Stimulated activated CD4-positive, alpha-beta T cell treated with anti-CD3 and anti-CD28 coated beads, Interleukin-4, amount 100 ng/mL, for 24 hours (primary cell): ENCODE data around the gene ZNHIT1.
"Not testable (repeated sequence)": the region's sequence is repeated elsewhere in the genome, so short reads cannot be mapped to it uniquely, and the experiment has no call there.

Experiments
- DNase-seq: peaks from one replicate; pipeline ENCODE4 v3.0.0-alpha.2; 2020

The ZNHIT1 gene

DNA sequence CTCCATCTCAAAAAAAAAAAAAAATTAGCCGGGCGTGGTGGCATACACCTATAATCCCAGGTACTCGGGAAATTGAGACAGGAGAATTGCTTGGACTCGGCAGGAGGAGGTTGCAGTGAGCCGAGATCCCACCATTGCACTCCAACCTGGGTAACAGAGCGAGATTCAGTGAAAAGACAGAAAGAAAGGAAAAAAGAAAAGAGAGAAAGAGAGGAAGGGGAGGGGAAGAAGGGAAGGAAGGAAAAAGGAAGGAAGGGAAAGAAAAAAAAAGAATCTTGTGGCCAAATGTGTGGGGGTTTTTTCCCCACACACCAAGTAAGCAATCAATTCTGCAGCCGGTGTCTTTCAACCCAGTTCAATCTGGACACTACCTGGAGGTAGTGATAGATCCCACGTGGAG, 28.9 kb upstream of the ZNHIT1 start:
- DNase-seq = no peak

DNA sequence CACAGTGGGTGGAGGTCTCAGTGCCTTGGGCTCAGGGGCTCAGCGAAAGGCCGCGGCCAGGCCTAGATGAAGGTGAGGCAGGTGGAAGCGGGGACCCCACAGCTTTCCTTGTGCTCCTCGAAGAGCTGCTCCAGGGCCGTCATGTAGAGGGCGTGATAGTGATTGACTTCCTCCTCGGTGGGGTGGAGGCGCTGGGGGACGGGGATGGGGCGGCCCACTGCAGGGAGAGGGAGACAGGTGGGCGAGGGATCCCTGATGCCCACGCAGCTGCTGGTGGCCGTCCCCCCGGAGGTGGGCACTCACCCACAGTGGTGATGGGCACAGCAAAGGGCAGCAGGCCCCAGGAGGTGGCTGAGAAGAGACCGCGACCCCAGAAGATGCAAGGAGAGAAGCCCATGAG, 22.1 kb upstream of the ZNHIT1 start:
- no peak for DNase-seq

DNA sequence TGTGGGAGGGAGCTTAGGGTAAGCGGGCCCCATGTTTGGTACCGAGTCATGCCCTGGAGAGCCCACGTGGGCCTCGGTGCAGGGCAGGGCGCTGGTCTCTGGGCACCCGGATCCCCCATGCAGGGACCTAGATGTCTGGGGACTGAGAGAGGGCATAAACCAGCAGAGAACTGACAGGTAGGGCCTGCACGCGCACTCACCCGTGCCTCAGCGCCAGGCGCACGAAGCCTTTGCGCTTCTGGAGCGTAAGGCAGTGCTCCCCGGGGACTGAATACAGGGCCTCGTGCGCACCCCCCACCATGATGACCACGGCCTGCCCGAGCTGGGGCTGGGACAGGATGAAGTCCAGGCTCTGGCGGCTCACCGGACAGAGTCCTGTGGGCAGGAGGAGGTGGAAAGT, 20.0 kb upstream of the ZNHIT1 start:
- no peak for DNase-seq

DNA sequence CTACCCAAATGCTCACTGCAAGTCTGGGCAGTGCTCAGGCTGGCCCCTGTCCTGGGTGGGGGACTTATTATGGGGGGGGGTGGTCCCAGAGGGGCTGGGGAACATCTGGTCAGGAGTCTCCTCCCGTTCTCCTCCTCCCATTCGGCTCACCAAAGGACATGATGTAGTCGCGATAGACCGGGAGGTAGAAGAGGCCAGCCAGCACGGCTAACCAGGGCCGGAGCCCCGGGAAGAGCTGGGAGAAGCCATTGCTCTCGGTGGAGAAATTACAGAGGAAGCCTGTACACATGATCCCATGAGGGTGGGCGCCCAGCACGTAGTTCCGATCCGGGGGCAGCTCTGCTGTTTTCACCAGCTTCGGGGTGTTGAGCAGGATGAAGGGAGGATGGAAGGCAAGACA, 19.5 kb upstream of the ZNHIT1 start:
- DNase-seq = no peak

DNA sequence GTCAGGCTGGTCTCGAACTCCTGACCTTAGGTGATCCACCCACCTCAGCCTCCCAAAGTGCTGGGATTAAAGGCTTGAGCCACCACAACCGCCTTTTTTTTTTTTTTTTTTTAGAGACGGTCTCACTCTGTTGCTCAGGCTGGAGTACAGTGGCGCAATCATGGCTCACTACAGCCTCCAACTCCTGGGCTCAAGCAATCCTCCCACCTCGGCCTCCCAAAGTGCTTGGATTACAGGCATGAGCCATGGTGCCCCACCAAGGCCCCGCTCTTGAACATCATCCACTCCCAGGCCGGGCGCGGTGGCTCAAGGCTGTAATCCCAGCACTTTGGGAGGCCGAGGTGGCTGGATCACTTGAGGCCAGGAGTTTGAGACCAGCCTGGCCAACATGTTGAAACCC, 18.4 kb upstream of the ZNHIT1 start:
- not testable (repeated sequence) for DNase-seq

DNA sequence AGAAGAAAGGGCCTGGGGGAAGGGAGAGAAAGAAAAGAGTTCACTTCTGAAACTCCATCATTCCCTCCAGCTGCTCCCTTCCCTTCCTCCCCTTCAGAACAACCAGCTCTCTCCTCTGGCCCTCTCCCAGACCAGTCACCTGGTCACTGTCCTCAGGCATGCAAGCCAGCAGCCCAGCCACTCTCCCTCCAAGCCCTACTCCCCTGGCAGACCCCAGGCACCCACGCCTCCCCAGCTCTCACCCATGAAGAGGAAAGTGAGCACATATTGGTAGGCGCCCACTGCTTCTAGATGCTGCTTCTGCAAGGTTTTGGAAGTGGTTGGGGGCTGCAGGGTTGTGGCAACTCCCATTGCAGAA, 17.5 kb upstream of the ZNHIT1 start:
- no peak for DNase-seq

DNA sequence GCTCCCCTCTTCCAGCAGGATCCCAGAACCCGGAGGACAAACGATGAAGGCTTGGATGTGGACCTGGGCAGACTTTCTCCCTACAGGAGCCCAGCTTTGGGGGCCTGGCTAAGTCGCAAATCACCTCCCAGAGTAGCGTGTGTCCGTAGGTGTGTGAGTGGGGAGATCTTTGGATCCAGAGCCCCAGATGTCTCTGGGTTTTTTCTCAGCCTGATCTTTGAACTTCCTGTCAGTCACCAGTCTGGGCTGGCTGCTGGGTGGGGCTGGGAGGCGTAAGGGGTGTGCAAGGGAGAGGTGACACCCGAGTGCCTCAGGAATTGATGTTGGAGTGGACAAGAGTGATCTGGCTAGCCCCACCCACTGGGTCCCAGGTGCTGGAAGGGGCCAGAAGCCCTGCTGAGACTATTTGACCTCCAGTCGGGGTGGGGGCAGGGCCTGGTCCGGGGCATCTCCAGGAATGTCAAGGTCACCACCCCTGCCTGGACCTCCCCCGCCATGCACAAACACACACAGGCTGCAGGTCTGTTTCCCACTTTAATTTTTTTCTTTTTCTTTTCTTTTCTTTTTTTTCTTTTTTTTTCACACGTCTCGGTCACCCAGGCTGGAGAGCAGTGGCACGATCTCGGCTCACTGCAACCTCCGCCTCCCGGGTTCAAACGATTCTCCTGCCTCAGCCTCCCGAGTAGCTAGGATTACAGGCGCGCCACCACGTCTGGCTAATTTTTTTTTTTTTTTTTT, 16.9 kb upstream of the ZNHIT1 start, which contains the start of gene MOGAT3:
Gene MOGAT3 (minus strand): TSS at position 175 of the 738 bp plus-strand sequence. CDS start 182 bp downstream, outside the sequence.
- no peak for DNase-seq

DNA sequence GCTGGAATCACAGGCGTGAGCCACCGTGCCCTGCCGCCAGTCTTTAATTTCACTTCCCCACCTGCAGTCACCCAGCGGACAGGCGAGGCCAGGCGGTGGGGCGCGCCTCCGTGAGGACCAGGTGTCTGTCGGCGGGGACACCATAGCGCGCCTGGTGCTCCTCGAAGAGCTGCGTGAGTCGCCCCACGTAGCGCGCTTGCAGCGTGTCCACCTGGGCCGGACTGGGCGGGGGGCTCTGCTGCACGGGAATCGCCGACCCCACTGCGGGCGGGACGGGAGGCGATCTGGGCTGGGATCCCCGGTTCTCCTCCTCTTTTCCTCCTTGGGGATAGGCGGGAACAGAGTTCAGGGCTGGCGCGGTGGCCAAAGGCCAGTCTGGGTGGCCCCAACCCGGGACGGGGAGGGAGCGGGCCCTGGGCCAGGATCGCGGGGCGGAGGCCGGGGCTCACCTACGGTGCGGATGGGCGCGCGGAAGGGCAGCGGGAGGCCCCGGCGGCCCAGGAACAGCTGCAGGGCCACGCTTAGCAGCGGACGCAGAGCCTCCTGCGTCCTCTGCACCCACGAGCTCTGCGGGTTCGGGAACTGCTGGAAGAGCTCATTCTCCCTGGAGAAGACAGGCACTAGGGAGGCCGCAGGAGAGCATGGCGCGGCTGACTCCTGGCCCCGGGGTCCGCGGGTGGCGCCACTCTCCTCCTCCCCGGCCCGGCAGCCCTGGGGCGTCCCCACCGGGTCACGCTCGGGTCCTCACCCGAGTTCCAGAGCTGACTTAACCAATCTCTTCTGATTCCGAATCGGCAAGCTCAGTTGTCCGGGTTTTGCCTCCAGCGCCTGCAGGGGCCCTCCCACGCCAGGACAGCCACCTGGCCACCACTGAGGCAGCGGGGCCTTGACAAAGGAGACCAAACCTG, 16.0 kb upstream of the ZNHIT1 start:
- DNase-seq = no peak

DNA sequence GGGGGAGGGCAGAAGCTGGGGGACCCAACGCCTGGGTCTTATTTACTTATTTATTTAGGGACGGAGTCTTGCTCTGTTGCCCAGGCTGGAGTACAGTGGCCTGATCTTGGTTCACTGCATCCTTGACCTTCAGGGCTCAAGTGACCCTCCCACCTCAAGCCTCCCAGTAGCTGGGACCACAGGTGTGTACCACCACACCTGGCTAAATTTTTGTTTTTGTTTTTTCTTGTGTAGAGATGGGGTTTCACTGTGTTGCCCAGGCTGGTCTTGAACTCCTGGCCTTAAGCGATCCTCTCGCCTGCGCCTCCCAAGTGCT, 15.4 kb upstream of the ZNHIT1 start:
- DNase-seq = no peak

DNA sequence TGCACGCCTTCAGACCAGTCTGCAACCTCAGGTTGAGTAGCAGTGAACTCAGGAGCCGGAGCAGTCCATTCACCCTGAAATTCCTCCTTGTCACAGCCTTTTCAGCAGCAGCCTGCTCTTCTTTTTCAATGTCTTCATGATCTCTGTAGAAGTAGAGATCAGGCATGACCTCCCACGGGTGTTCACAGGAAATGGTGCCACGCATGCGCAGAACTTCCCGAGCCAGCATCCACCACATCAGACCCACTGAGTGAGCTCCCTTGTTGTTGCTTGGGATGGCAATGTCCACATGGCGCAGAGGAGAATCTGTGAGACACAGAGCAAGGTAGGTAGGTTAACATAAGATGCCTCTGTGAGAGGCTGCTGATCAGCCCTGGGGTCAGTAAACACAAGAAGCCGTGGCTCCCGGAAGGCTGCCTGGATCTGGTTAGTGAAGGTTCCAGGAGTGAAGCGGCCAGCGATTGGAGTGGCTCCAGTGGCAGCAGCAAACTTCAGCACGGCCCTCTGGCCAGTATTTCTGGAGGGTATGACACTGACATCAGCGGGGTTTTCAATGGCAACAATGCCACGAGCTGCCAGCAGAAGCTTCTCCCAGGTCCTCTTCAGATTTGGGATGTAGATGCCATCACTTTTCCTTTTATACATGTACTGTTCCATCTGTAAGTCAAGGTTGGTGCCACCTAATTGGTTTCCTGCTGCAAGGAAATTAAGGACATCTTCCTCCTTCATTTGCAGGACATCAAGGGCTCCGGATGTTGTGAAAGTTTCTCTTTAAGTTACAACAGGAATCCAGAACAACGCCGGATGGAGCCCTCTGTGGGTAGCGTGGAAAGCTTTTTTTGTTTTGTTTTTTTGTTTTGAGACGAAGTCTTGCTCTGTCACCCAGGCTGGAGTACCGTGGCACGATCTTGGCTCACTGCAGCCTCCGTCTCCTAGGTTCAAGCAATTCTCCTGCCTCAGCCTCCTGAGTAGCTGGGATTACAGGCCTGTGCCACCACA, 13.9 kb upstream of the ZNHIT1 start:
- DNase-seq = peak; percentile 19

DNA sequence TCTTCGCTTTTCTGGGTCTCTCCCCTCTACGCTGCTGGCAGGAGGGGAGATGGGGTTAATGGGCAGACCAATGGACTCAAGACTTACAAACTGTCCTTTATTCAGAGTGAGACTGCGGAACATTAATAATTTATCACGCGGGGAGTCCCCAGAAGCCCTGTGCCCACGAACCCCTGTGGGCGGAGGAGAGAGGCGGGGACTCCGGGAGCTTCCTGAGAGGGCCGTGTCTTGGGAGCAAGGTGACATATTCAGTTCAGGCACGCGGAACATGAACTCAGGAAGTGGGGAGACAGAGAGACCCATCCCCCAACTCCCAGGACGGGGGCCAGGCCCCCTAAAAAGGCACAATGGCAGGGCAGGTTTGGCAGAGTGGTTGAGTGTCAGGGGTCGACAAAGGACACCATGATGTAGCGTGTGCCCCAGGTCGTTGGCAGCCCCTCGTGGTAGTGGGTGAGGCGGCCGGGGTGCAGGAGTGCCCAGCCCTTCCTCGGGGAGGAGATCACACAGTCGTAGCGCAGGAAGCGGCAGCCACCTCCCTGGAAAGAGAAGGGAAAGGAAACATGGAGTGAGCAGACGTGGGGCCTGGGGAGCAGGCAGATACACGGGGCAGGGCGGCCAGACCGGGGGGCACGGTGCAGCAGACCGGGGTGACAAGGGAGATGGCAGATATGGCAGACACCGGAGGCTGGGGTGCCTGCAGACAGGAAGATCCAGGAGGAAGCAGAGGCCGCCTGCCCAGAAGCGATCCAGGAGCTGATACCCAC, 11.9 kb upstream of the ZNHIT1 start:
- no peak for DNase-seq

DNA sequence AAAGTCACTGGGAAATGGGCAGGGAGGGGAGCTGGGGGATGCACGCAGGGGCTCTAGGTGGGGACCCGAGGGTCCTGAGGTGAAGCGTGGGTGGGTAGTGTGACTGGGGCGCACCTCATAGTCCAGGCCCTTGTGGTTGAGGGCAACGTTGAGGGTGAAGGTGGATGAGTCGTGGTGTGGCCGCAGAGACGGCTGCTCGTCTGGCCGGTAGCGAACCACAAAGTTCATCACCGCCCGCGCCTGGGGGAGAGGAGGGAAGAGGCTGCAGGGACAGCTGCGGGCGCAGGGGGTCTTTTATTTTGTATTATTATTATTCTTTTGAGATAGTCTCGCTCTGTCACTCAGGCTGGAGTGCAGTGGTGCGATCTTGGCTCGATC, 11.3 kb upstream of the ZNHIT1 start:
- DNase-seq = no peak

DNA sequence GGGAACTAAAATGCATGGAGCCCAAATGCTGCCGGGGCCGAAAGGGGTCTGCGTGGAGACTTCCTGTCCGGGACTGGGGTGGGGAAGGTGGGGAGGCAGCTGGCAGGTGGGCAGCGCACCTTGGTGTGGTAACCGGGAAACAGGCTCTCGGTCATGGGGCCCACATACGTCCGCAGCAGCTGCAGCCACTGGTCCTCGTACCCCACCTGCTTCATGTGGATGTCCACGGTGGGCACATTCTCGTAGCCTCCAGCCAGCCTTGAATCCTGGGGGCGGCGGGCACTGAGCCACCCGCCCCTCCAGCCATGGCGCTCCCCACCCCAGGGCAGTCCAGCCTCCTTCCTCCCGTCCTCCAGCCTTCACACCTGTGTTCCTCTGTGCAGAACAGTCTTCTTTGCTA, 10.5 kb upstream of the ZNHIT1 start:
- no peak for DNase-seq

DNA sequence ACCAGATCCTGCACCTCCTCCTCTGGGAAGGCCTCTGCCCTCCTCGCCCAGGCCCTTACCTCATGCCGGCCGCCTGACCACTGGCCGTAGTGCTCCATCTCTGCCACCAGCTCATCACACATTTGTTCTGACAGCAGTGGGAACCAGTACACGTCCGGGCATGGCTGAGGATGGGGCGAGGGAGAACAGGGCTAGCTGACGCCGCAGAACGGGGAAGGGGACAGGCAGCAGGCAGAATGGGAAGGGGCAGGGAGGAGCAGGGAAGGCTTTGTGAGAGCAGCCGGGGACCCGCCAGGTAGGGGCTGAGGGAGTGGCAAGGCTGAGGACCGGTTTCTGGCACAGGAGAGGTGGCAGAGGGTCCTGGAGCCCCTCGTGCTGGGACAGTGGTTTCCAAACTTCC, 9.2 kb upstream of the ZNHIT1 start:
- DNase-seq = no peak

DNA sequence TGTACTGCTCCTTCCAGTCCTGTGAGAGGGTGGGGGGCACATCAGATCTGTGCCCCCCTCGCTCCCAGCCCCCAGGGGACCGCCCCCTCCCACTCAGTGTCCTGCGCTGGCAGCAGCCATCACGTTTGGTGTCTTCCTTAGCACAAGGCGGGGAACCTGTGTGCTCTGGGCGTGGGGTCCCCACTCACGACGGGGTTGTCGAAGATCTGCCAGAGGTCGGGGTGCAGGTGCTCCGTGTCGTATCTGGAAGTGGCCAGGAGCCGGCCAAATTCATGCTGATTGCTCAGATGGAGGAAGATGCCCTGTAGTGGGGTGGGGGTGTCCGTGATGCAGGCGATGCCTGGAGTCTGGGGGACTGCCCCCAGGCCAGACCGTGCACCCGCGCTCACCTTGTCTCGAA, 7.8 kb upstream of the ZNHIT1 start:
- DNase-seq = no peak

DNA sequence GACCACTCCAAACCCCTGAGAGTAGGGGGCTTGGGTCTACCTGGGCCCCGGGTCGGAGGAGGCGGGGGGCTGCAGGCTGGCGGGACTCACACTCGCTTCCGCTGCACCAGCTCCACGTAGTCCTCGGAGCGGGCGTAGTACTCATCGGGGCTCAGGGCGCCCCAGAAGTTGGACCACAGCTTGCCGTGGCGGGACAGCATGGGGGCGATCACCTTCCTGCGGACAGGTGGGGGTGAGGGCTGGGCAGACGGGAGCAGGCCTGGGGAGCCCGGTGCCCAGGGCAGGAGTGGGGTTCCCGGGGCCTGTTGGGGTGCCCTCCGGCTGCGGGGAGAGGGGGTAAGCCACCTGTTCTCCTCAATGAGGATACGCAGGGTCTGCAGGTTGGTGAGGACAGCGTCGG, 6.5 kb upstream of the ZNHIT1 start:
- DNase-seq = no peak

DNA sequence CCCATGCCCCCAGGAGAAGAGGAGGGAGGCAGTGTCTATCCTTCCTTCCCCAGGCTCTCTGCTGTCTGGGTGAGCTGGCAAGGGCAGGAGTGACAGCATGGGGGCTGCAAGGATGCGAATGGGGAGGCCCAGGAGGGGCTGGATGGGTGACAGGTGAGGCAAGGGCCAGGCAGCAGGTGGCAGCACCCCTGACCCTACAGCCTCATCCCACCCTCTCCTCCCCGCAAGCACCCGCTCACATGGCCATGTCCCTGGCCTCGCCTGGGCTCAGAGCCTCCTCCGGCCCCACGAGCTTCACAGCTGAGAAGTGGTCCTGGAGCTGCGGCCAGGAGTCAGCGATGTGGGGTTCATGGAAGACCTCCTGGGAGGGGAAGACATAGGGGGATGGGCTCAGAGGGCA, 6.0 kb upstream of the ZNHIT1 start:
- DNase-seq = no peak

DNA sequence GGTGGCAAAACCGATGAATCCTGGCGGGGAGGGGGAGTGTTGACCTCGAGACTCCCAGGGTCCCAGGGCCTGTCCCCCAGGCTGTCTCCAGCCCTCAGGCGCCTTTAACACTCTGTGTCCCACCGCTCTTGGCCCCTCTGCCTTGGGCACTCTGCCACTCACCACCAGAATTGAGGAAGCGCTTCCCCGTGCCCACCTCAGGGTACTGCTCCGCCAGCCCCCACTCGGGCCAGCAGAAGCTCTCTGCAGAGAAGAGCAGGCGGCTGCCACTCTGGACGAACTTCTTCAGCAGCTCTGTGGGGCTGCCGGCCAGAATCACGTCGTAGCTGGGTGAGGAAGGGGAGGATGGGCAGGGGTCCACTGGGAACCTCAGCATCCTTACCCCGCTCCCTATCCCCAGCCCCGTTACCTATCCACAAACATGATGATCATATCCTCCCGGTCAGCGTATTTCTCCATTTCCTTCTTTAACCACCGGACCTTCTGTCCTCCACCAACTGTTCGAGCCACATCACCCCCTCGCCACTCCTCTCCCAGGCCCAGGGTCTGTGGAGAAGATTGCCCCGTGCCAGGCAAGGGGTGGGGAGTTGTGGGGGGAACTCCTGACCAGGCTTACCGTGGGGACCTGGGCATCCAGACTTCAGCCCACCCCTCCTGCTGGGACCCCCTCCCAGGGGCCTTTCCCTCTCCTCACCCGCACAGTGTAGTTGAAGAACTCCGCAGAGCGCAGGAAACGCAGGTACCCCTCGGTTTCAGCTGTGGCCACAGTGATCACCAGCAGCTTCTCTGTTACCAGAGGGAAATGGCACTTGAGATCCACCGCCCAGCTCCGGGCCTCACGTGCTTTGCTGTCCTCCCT, 1.7 kb upstream of the ZNHIT1 start:
- no peak for DNase-seq

DNA sequence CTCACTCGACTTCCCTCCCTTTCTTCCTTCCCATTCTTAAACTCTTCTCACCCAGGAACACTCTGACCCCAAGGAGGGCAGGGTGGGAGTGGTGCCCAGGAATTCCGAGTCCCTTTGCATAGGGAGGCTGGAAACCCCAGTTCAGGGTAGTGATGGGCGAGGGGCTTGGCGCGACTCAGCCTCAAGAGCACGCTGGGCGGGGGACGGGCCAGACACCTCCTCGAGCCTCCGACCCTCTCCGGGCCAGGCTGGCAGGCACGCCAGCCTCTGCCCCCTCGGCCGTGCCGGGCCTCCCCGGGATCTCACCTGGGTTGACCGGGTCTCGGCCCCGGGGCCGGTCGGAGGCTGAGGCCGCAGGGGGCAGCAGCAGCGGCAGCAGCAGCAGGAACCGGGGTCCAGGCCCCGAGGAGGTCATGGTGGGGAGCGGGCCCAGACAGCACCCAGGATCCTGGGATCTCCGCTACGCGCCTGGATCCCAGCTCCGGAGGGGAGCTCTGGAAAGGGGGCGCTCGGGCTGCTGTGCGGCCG, 1.0 kb upstream of the ZNHIT1 start:
- DNase-seq = no peak

DNA sequence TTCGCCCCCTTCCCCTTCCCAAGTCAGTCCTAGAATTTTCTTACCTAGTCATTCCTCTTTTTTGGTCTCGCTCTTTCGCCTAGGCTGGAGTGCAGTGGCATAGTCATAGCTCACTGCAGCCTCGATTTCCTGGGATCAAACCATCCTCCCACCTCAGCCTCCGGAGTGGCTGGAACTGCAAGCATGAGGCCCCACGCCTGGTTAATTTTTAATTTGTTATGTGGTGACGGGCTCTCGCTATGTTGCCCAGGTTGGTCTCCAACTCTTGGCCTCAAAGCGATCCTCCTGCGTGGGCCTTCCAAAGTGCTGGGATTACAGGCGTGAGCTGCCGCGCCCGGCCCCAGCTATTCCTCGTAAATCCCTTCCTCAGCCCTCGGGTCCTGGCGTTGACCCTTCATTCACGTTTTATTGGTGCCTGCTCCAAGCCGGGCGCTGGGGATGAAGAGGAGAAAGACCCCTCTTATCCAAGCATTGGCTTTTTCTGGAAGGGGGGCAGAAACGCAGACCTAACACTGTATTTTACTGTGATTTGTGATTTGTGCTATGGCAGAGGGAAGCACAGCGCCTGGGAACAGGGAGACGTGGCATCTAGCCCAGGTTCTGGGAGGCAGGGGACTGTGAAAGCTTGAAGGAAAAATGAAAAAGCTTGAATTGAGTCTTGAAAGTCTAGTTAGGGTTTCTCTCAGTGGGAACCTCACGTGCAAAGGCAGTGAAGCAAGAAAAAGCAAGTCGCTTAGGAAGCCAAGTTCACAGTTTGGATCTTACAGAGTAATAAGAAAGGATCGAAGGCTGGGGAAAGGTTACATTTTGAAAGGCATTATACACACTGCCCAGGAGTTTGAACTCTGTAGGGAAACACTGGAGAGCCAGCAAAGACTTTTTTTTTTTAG, 516 bp downstream of the ZNHIT1 start:
- no peak for DNase-seq
